Esophagus squamous epithelium (tissue), 4 donors: ENCODE results near the gene ABHD10.

Experiments used
- POLR2A ChIP-seq, 4 donors: fragments of 450-650 bp; IDR thresholded peaks; one replicate each; pipeline ENCODE4 v1.6.1; 2017; ENCODE audit warnings: antibody characterized with exemption in 4 of 4, mild to moderate bottlenecking in 4 of 4, moderate library complexity in 3 of 4
- TF ChIP-seq, protein P1 (sequence below), 6 experiments: fragments of 450-650 bp in 4 of 6; fragments of 200-600 bp in 2 of 6; sonication (generic) in 2 of 6; IDR thresholded peaks; one replicate each; pipeline ENCODE4 v1.5.1; 2016 to 2019; ENCODE audit warnings: antibody characterized with exemption in 6 of 6, mild to moderate bottlenecking in 4 of 6, moderate library complexity in 4 of 6

DNA sequence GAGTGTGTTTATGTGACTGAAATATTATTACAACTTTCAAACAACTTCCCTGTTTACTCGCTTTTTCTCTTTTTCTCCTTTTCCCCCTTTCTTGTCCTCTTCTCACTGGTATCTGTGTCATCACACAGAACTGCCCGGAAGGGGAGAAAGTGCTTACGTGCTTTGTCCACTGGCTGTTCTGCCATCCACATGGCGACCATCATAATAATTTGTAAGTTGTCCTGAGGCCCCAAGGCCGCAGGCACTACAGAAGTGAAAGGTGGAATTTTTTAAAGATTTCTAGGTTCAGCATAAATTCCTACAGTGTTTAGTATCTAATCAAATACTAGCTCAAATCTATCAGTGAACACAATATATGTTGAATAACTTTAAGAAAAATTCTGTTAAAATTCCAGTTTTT lies 26.7 kb upstream of the ABHD10 start:
- TF ChIP-seq, protein P1, sequence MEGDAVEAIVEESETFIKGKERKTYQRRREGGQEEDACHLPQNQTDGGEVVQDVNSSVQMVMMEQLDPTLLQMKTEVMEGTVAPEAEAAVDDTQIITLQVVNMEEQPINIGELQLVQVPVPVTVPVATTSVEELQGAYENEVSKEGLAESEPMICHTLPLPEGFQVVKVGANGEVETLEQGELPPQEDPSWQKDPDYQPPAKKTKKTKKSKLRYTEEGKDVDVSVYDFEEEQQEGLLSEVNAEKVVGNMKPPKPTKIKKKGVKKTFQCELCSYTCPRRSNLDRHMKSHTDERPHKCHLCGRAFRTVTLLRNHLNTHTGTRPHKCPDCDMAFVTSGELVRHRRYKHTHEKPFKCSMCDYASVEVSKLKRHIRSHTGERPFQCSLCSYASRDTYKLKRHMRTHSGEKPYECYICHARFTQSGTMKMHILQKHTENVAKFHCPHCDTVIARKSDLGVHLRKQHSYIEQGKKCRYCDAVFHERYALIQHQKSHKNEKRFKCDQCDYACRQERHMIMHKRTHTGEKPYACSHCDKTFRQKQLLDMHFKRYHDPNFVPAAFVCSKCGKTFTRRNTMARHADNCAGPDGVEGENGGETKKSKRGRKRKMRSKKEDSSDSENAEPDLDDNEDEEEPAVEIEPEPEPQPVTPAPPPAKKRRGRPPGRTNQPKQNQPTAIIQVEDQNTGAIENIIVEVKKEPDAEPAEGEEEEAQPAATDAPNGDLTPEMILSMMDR (IDR thresholded peaks at IDR 0.05), result no peak
- TF ChIP-seq POLR2A (IDR thresholded peaks at IDR 0.05), result no peak
